RWPE2 (cell line): ENCODE measurements around the gene CCL24.

Experiments used
- ATAC-seq: fragments of 200-7000 bp; cut with Tn5 transposase; 3 replicates; pipeline ENCODE4 v1.9.1; 2021; ENCODE audit warnings: low read depth
- DNase-seq: peaks from one replicate; pipeline ENCODE4 v3.0.0-alpha.2; 2020; ENCODE audit warnings: low spot score
- H3K27ac ChIP-seq: fragments of 450-650 bp; 2 replicates; pipeline ENCODE4 v1.5.1; 2017; ENCODE audit warnings: mild to moderate bottlenecking; ENCODE audit not compliant: poor library complexity, severe bottlenecking
- H3K27me3 ChIP-seq: fragments of 250-450 bp; sonication (Bioruptor Pico); 2 replicates; pipeline ENCODE4 v1.5.1; 2021; ENCODE audit warnings: mild to moderate bottlenecking, moderate library complexity; ENCODE audit not compliant: insufficient read depth, poor library complexity, severe bottlenecking
- H3K36me3 ChIP-seq: fragments of 250-450 bp; sonication (Bioruptor Pico); 2 replicates; pipeline ENCODE4 v1.5.1; 2020; ENCODE audit warnings: low read depth, mild to moderate bottlenecking, moderate library complexity
- H3K4me1 ChIP-seq: fragments of 250-450 bp; sonication (Bioruptor Pico); 2 replicates; pipeline ENCODE4 v1.5.1; 2021; ENCODE audit warnings: mild to moderate bottlenecking, moderate library complexity; ENCODE audit not compliant: insufficient read depth, poor library complexity, severe bottlenecking
- H3K4me3 ChIP-seq: fragments of 250-450 bp; sonication (Bioruptor Pico); 2 replicates; pipeline ENCODE4 v1.5.1; 2021; ENCODE audit warnings: mild to moderate bottlenecking, moderate library complexity; ENCODE audit not compliant: severe bottlenecking
- H3K9me3 ChIP-seq: fragments of 250-450 bp; sonication (Bioruptor Pico); 2 replicates; pipeline ENCODE4 v1.5.1; 2021; ENCODE audit warnings: mild to moderate bottlenecking, moderate library complexity; ENCODE audit not compliant: severe bottlenecking
- CTCF ChIP-seq: fragments of 450-650 bp; IDR thresholded peaks from one replicate; pipeline ENCODE4 v1.5.1; 2017; ENCODE audit warnings: mild to moderate bottlenecking, moderate library complexity; ENCODE audit not compliant: poor library complexity, severe bottlenecking

The CCL24 gene

GRCh38 chr7:75820688-75821087 lies 7.1 kb upstream of the CCL24 start:
- H3K27me3 ChIP-seq, result no peaks in the 10 kb centered on the region
- no peaks in the 10 kb centered on the region for H3K9me3 ChIP-seq
- H3K4me3 ChIP-seq, result no peak overlapping the region
- DNase-seq (no peak), ATAC-seq (no peak)
- no peaks in the 10 kb centered on the region for H3K36me3 ChIP-seq
- no peaks in the 10 kb centered on the region for H3K4me1 ChIP-seq
- no peak for TF ChIP-seq CTCF
- H3K27ac ChIP-seq, result no peak overlapping the region

- Histone ChIP-seq H3K9me3 (no peaks in the 10 kb centered on the region), H3K36me3 (no peaks in the 10 kb centered on the region), H3K4me1 (no peaks in the 10 kb centered on the region), H3K27me3 (no peaks in the 10 kb centered on the region), H3K27ac (no peak overlapping the region), H3K4me3 (no peak overlapping the region)
- ATAC-seq, result no peak
- TF ChIP-seq CTCF, result no peak
- DNase-seq, result no peak
These were observed 6.1 kb upstream of the CCL24 start for GRCh38 chr7:75819711-75820110.

GRCh38 chr7:75818472-75818871 lies 4.9 kb upstream of the CCL24 start:
- ATAC-seq, result no peak
- no peaks in the 10 kb centered on the region for H3K36me3 ChIP-seq
- no peaks in the 10 kb centered on the region for H3K27me3 ChIP-seq
- H3K4me3 ChIP-seq, result no peak overlapping the region
- no peak for TF ChIP-seq CTCF
- H3K9me3 ChIP-seq, result no peaks in the 10 kb centered on the region
- H3K4me1 ChIP-seq, result no peaks in the 10 kb centered on the region
- DNase-seq, result no peak
- H3K27ac ChIP-seq, result no peak overlapping the region

DNA sequence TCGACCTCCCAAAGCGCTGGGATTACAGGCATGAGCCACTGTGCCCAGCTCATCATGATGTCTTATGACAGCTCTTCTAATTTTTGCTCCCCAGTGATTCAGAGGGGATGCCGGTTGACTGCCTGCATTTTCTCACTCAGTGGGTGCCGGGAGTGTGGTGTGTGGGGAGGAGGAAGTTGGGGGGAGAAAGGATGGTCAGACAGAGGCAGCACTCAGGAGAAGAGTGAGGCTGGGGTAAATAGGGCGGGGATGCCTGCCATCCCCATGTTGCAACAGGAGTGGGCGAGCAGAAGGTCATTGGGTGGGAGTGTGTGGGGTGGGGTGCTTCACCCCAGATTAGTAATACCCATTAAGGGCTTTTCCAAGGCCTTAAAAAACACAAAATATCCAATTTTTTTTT lies 3.5 kb upstream of the CCL24 start:
- no peaks in the 10 kb centered on the region for H3K9me3 ChIP-seq
- no peak overlapping the region for H3K27ac ChIP-seq
- H3K36me3 ChIP-seq, result no peaks in the 10 kb centered on the region
- DNase-seq (no peak), ATAC-seq (no peak)
- H3K27me3 ChIP-seq, result no peaks in the 10 kb centered on the region
- no peak overlapping the region for H3K4me3 ChIP-seq
- no peak for TF ChIP-seq CTCF
- no peaks in the 10 kb centered on the region for H3K4me1 ChIP-seq

- DNase-seq (no peak), ATAC-seq (no peak)
- H3K27me3 ChIP-seq, result no peaks in the 10 kb centered on the region
- H3K4me3 ChIP-seq, result no peak overlapping the region
- H3K36me3 ChIP-seq, result no peaks in the 10 kb centered on the region
- TF ChIP-seq CTCF, result no peak
- H3K9me3 ChIP-seq, result no peaks in the 10 kb centered on the region
- H3K4me1 ChIP-seq, result no peaks in the 10 kb centered on the region
- H3K27ac ChIP-seq, result no peak overlapping the region
These were observed 1.9 kb upstream of the CCL24 start for GRCh38 chr7:75815418-75816064.
